GM18858 (cell line): Measurements from ENCODE around the gene IGF2BP3.
"Not testable (repeated sequence)": the region's sequence is repeated elsewhere in the genome, so short reads cannot be mapped to it uniquely, and the experiment has no call there.

Experiments used
- ATAC-seq: cut with Tn5 transposase; IDR thresholded peaks from one replicate; pipeline ENCODE4 v1.9.1; 2021; ENCODE audit not compliant: unreplicated experiment

The IGF2BP3 gene

GRCh38 chr7:23426876-23427275 lies 43.4 kb downstream of the IGF2BP3 start:
- no peak for ATAC-seq

- no peak for ATAC-seq
These were observed 47.4 kb downstream of the IGF2BP3 start for GRCh38 chr7:23422909-23423308.

GRCh38 chr7:23422384-23422783 lies 47.9 kb downstream of the IGF2BP3 start:
- ATAC-seq = no peak

- no peak for ATAC-seq
These were observed 50.4 kb downstream of the IGF2BP3 start for GRCh38 chr7:23419845-23420244.

- no peak for ATAC-seq
These were observed 51.1 kb downstream of the IGF2BP3 start for GRCh38 chr7:23419160-23419559.

- no peak for ATAC-seq
These were observed 52.2 kb downstream of the IGF2BP3 start for GRCh38 chr7:23418046-23418445.

- no peak for ATAC-seq
These were observed 55.1 kb downstream of the IGF2BP3 start for GRCh38 chr7:23415198-23415597.

GRCh38 chr7:23410446-23411183 lies 59.7 kb downstream of the IGF2BP3 start:
- peak; percentile 93 for ATAC-seq

GRCh38 chr7:23406564-23406963 lies 63.7 kb downstream of the IGF2BP3 start:
- ATAC-seq = not testable (repeated sequence)

- no peak for ATAC-seq
These were observed 65.1 kb downstream of the IGF2BP3 start for GRCh38 chr7:23405240-23405618.

GRCh38 chr7:23404546-23405239 lies 65.6 kb downstream of the IGF2BP3 start:
- no peak for ATAC-seq

GRCh38 chr7:23403970-23404369 lies 66.3 kb downstream of the IGF2BP3 start:
- no peak for ATAC-seq

- ATAC-seq = not testable (repeated sequence)
These were observed 72.2 kb downstream of the IGF2BP3 start for GRCh38 chr7:23398090-23398489.

GRCh38 chr7:23397241-23397640 lies 73.0 kb downstream of the IGF2BP3 start:
- no peak for ATAC-seq

GRCh38 chr7:23396222-23397015 lies 73.9 kb downstream of the IGF2BP3 start:
- no peak for ATAC-seq

- no peak for ATAC-seq
These were observed 75.7 kb downstream of the IGF2BP3 start for GRCh38 chr7:23394488-23395171.

- no peak for ATAC-seq
These were observed 76.7 kb downstream of the IGF2BP3 start for GRCh38 chr7:23393636-23394035.

- no peak for ATAC-seq
These were observed 80.6 kb downstream of the IGF2BP3 start for GRCh38 chr7:23389701-23390100.

- ATAC-seq = no peak
These were observed 82.7 kb downstream of the IGF2BP3 start for GRCh38 chr7:23387583-23387982.

GRCh38 chr7:23385140-23385539 lies 85.2 kb downstream of the IGF2BP3 start:
- no peak for ATAC-seq

GRCh38 chr7:23383225-23383624 lies 87.1 kb downstream of the IGF2BP3 start:
- ATAC-seq = no peak
